SK-N-SH (cell line): ENCODE measurements around the gene FRAS1. TPM values are rescaled to one million over a fixed set of nuclear protein-coding genes. Genes with fewer than 3 reads are reported as not detected.

ENCODE experiments used
- CTCF ChIA-PET: fragments of 300-600, 350-600 bp; formaldehyde crosslinking; extraction: SDS; loops from one replicate; lab custom pipeline; 2021; lab: Yijun Ruan, JAX
- POLR2A ChIA-PET: fragments of 350-600 bp; sonication (Branson Sonifier 250); formaldehyde crosslinking; extraction: SDS; loops from one replicate; lab custom pipeline; 2020; ENCODE audit warnings: antibody characterized with exemption, inconsistent platforms; lab: Yijun Ruan, JAX
- DNase-seq: peaks from one replicate; pipeline ENCODE4 v3.0.0; 2012
- H2AFZ ChIP-seq: fragments of 200-600 bp; sonication (generic); 2 replicates; pipeline ENCODE4 v1.8.1; 2016; ENCODE audit warnings: antibody characterized with exemption, mild to moderate bottlenecking, low read depth
- H3F3A ChIP-seq: fragments of 200-600 bp; sonication (generic); replicated peaks from 2 replicates; pipeline ENCODE3; 2016; ENCODE audit warnings: antibody characterized with exemption, mild to moderate bottlenecking; ENCODE audit not compliant: insufficient read depth
- H3K27ac ChIP-seq, 2 experiments: fragments of 200-500 bp in 1 of 2; fragments of 200-600 bp in 1 of 2; sonication (Bioruptor generic) in 1 of 2; sonication (generic), shearing (Covaris generic) in 1 of 2; 2 replicates each; pipeline versions ENCODE4 v1.5.1 to v1.6.1; 2014 to 2016; ENCODE audit warnings: low read depth in 2 of 2, inconsistent platforms in 1 of 2, low read length in 1 of 2, mild to moderate bottlenecking in 1 of 2, mixed read lengths in 1 of 2
- H3K27me3 ChIP-seq: fragments of 200-600 bp; sonication (generic), shearing (Covaris generic); 2 replicates; pipeline ENCODE4 v1.6.1; 2016; ENCODE audit warnings: mixed run types; ENCODE audit not compliant: insufficient read depth
- H3K36me3 ChIP-seq, 2 experiments: fragments of 200-500 bp in 1 of 2; fragments of 200-600 bp in 1 of 2; sonication (Bioruptor generic) in 1 of 2; sonication (generic) in 1 of 2; replicated peaks in 1 of 2; 2 replicates each; pipeline versions ENCODE3 to v1.5.1; 2014 to 2016; ENCODE audit warnings: low read length in 1 of 2, mild to moderate bottlenecking in 1 of 2; ENCODE audit not compliant: insufficient read depth in 2 of 2, control insufficient read depth in 1 of 2
- H3K4me1 ChIP-seq, 2 experiments: fragments of 200-500 bp in 1 of 2; fragments of 200-600 bp in 1 of 2; sonication (Bioruptor generic) in 1 of 2; sonication (generic), shearing (Covaris generic) in 1 of 2; 2 replicates each; pipeline versions ENCODE4 v1.5.1 to v1.6.1; 2014 to 2016; ENCODE audit warnings: low read depth in 1 of 2, low read length in 1 of 2, mixed run types in 1 of 2; ENCODE audit not compliant: insufficient read depth in 2 of 2, control insufficient read depth in 1 of 2
- H3K4me2 ChIP-seq: fragments of 200-600 bp; sonication (generic), shearing (Covaris generic); 2 replicates; pipeline ENCODE4 v1.6.1; 2017; ENCODE audit warnings: mixed run types
- H3K4me3 ChIP-seq, 2 experiments: fragments of 200-500 bp in 1 of 2; fragments of 200-600 bp in 1 of 2; sonication (Bioruptor generic) in 1 of 2; sonication (generic), shearing (Covaris generic) in 1 of 2; 2 replicates each; pipeline versions ENCODE4 v1.5.1 to v1.8.1; 2014 to 2016; ENCODE audit warnings: low read depth in 2 of 2, inconsistent platforms in 1 of 2, low read length in 1 of 2, mild to moderate bottlenecking in 1 of 2, mixed read lengths in 1 of 2, moderate library complexity in 1 of 2
- H3K79me2 ChIP-seq: fragments of 200-600 bp; sonication (generic); 2 replicates; pipeline ENCODE4 v1.8.1; 2017; ENCODE audit warnings: mild to moderate bottlenecking; ENCODE audit not compliant: insufficient read depth
- H3K9ac ChIP-seq: fragments of 200-600 bp; sonication (generic); 2 replicates; pipeline ENCODE4 v1.6.1; 2017; ENCODE audit warnings: mixed run types
- H3K9me2 ChIP-seq: fragments of 200-600 bp; sonication (generic); 2 replicates; pipeline ENCODE4 v1.6.1; 2017; ENCODE audit warnings: mixed run types
- H3K9me3 ChIP-seq: fragments of 200-600 bp; sonication (generic); 2 replicates; pipeline ENCODE4 v1.6.1; 2017; ENCODE audit warnings: mixed run types, mild to moderate bottlenecking, moderate library complexity
- H4K20me1 ChIP-seq: fragments of 200-600 bp; sonication (generic); 2 replicates; pipeline ENCODE4 v1.6.1; 2017; ENCODE audit warnings: mild to moderate bottlenecking, mixed run types; ENCODE audit not compliant: insufficient read depth
- CTCF ChIP-seq: fragments of 200-600 bp; sonication (generic); IDR thresholded peaks from 2 replicates; pipeline ENCODE4 v1.6.1; 2017; ENCODE audit warnings: antibody characterized with exemption, mild to moderate bottlenecking, moderate library complexity
- ELF1 ChIP-seq: IDR thresholded peaks from 2 replicates; pipeline ENCODE4 v1.4.0; 2012
- EP300 ChIP-seq, 2 experiments: IDR thresholded peaks; 2 replicates each; pipeline versions ENCODE4 v1.4.0 to v1.6.1; 2012; ENCODE audit warnings: borderline replicate concordance in 1 of 2, low read depth in 1 of 2, low read length in 1 of 2
- EZH2phosphoT487 ChIP-seq: fragments of 200-600 bp; sonication (generic); IDR thresholded peaks from 2 replicates; pipeline ENCODE4 v1.6.1; 2017; ENCODE audit warnings: low read depth, mixed run types, mild to moderate bottlenecking, antibody characterized with exemption, moderate library complexity, borderline replicate concordance
- FOXJ3 ChIP-seq: sonication (generic); formaldehyde crosslinking; IDR thresholded peaks from 2 replicates; pipeline ENCODE4 v1.5.1; 2020; ENCODE audit warnings: mild to moderate bottlenecking, missing genetic modification reagents
- FOXM1 ChIP-seq: IDR thresholded peaks from 2 replicates; pipeline ENCODE4 v1.4.0; 2012; ENCODE audit warnings: low read depth, mild to moderate bottlenecking
- IRF3 ChIP-seq: fragments of 150-350 bp; IDR thresholded peaks from 2 replicates; pipeline ENCODE4 v1.6.1; 2016; ENCODE audit warnings: mild to moderate bottlenecking, low read depth, low read length
- NFIC ChIP-seq: IDR thresholded peaks from 2 replicates; pipeline ENCODE4 v1.4.0; 2012; ENCODE audit warnings: borderline replicate concordance
- NRF1 ChIP-seq: IDR thresholded peaks from 2 replicates; pipeline ENCODE4 v1.6.1; 2012; ENCODE audit warnings: low read depth, mild to moderate bottlenecking, low read length
- RXRA ChIP-seq: IDR thresholded peaks from 2 replicates; pipeline ENCODE4 v1.4.0; 2012; ENCODE audit warnings: low read depth, mild to moderate bottlenecking, borderline replicate concordance
- TCF12 ChIP-seq: IDR thresholded peaks from 2 replicates; pipeline ENCODE4 v1.4.0; 2012
- TEAD4 ChIP-seq: IDR thresholded peaks from 2 replicates; pipeline ENCODE4 v1.4.0; 2012; ENCODE audit warnings: mild to moderate bottlenecking, borderline replicate concordance; ENCODE audit not compliant: insufficient read depth
- USF1 ChIP-seq: IDR thresholded peaks from 2 replicates; pipeline ENCODE4 v1.4.0; 2012; ENCODE audit warnings: low read depth, borderline replicate concordance
- YY1 ChIP-seq: IDR thresholded peaks from 2 replicates; pipeline ENCODE4 v1.4.0; 2012; ENCODE audit warnings: low read depth, mild to moderate bottlenecking
- ZBTB33 ChIP-seq: IDR thresholded peaks from 2 replicates; pipeline ENCODE4 v1.4.0; 2012; ENCODE audit warnings: low read depth, borderline replicate concordance
- WGBS: methylation state at CpG from one replicate; pipeline ENCODE4 v1.1.6; 2017; ENCODE audit warnings: low lambda C conversion rate; 5-methylcytosine and 5-hydroxymethylcytosine counted together
- polyA plus RNA-seq, 3 experiments: library from polyadenylated mRNA; depleted of rRNA; stranded (reverse); fragments of >200 nt; gene quantifications; 2 replicates each; pipeline ENCODE4 v1.2.3, GENCODE V29; 2012

FRAS1 gene
- polyA plus RNA-seq, 1 of the 3 experiments (the other 2 are of a cell fraction) = 8.3 TPM

- TF ChIP-seq IRF3 (no peak), YY1 (no peak), FOXJ3 (CRISPR knock-in tag) (no peak), NRF1 (no peak), ZBTB33 (no peak)
Measured at GRCh38 chr4:78136109-78137081, 79.3 kb downstream of the FRAS1 start (continued).

- POLR2A ChIA-PET = no interaction called here
- H4K20me1 ChIP-seq = no peaks in the 10 kb centered on the region
- CTCF ChIA-PET = interaction anchor here (0.6 to 0.8 kb wide), 2 partner anchors 78 to 706 kb away, joined by 3 to 4 read pairs; no protein-coding TSS in a partner anchor
- TF ChIP-seq FOXJ3 (CRISPR knock-in tag) = no peak
- TF ChIP-seq TCF12 = no peak
- TF ChIP-seq FOXM1 = no peak
- no peak for TF ChIP-seq RXRA
- no peak for TF ChIP-seq CTCF
- no peak for TF ChIP-seq ZBTB33
- no peak for TF ChIP-seq USF1
- no peak for TF ChIP-seq TEAD4
- TF ChIP-seq EZH2phosphoT487 = no peak
- TF ChIP-seq ELF1 = no peak
- no peak for TF ChIP-seq NFIC
- TF ChIP-seq IRF3 = no peak
- no peak for TF ChIP-seq EP300 (IDR thresholded peaks at IDR 0.05; ENCODE audit: borderline replicate concordance in 1 of 2, low read depth in 1 of 2, low read length in 1 of 2)
Measured at GRCh38 chr4:78137532-78137931, 80.4 kb downstream of the FRAS1 start.

More at GRCh38 chr4:78137532-78137931, 80.4 kb downstream of the FRAS1 start:
- WGBS = 86% methylated on average over 1 of the region's 1 CpG
- H3K9me2 ChIP-seq = no peaks in the 10 kb centered on the region
- no peak overlapping the region for H3K9ac ChIP-seq
- no peak overlapping the region for H3K4me2 ChIP-seq
- H2AFZ ChIP-seq = no peak overlapping the region
- no peak for DNase-seq
- H3K4me3 ChIP-seq = no peak overlapping the region
- H3K27ac ChIP-seq = no peak overlapping the region
- no peaks in the 10 kb centered on the region for H3K79me2 ChIP-seq
- H3K9me3 ChIP-seq = no peaks in the 10 kb centered on the region
- no peaks in the 10 kb centered on the region; a peak in 2 of 4 replicates for H3K4me1 ChIP-seq
- no peaks in the 10 kb centered on the region for H3K27me3 ChIP-seq
- no peaks in the 10 kb centered on the region for H3K36me3 ChIP-seq
- no peaks in the 10 kb centered on the region for H3F3A ChIP-seq
